Hepatic stellate cell (primary cell): Measurements from ENCODE around the gene FN3KRP.

ENCODE experiments used
- DNase-seq: peaks from one replicate; pipeline ENCODE4 v3.0.0; 2011; ENCODE audit warnings: low spot score

The FN3KRP gene

GRCh38 chr17:82709676-82710498 lies 6.6 kb upstream of the FN3KRP start:
- DNase-seq, result no peak

- no peak for DNase-seq
Observed at GRCh38 chr17:82710499-82711232, 5.8 kb upstream of the FN3KRP start.

- no peak for DNase-seq
Observed at GRCh38 chr17:82713071-82713723, 3.3 kb upstream of the FN3KRP start.

GRCh38 chr17:82718986-82719685 lies 2.6 kb downstream of the FN3KRP start:
- no peak for DNase-seq

- no peak for DNase-seq
Observed at GRCh38 chr17:82720204-82720603, 3.7 kb downstream of the FN3KRP start.

- DNase-seq, result no peak
Observed at GRCh38 chr17:82722341-82723013, 6.0 kb downstream of the FN3KRP start.

GRCh38 chr17:82723169-82723807 lies 6.8 kb downstream of the FN3KRP start:
- DNase-seq, result no peak

- no peak for DNase-seq
Observed at GRCh38 chr17:82726427-82726826, 9.9 kb downstream of the FN3KRP start.

- DNase-seq, result no peak
Observed at GRCh38 chr17:82729479-82730260, 13.2 kb downstream of the FN3KRP start.

- no peak for DNase-seq
Observed at GRCh38 chr17:82732118-82732743, 15.7 kb downstream of the FN3KRP start.

GRCh38 chr17:82734987-82735866 lies 18.7 kb downstream of the FN3KRP start, which contains the start of gene FN3K:
Gene FN3K, plus strand, starts transcription at chr17:82735615. Its CDS starts 22 bp downstream, at chr17:82735637.
- peak; percentile 64 for DNase-seq

GRCh38 chr17:82736511-82737185 lies 20.1 kb downstream of the FN3KRP start:
- DNase-seq, result no peak

- DNase-seq, result no peak
Observed at GRCh38 chr17:82737967-82738877, 21.7 kb downstream of the FN3KRP start.

- DNase-seq, result no peak
Observed at GRCh38 chr17:82740906-82741759, 24.6 kb downstream of the FN3KRP start.

- no peak for DNase-seq
Observed at GRCh38 chr17:82743344-82744219, 27.1 kb downstream of the FN3KRP start.
